ENCODE data around the gene COA1. TPM values are rescaled to one million over a fixed set of nuclear protein-coding genes. Genes with fewer than 3 reads are reported as not detected.

Gene COA1
- total RNA-seq, 2 experiments from 2014 or later = 56.0 to 57.3 TPM

DNA sequence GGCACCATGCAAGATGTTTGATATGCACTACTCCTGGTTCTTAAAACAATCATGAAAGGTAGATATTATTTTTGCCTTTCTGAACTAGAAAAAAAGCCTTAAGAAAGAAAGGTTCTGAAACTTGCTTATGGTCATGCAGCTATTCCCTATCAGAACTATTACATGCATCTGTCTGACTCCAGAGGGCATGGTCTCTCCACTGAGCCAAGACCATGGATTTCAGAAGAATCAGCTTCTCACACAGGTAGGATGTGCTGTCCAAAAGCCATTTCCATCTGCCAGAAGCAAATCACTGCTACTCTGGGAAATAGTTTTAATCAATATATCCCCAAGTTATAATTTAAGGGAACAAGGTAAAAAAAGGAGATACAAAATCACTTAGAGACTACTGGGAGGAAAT lies 77.0 kb downstream of the COA1 start:
- ChIA-PET POLR2A (interaction anchor here (0.8 to 9.2 kb wide), 4 partner anchors 18 to 65 kb away, joined by 4 to 304 read pairs (median 6); partner anchors contain the start of gene STK17A), CTCF (interaction anchor here (1.1 to 8.9 kb wide), 3 partner anchors 8 to 68 kb away, joined by 3 to 115 read pairs (median 5); partner anchors contain the start of gene STK17A)
- Mint-ChIP-seq H3K4me1 (peaks cover 76% of the 10 kb centered on the region), H3K9me3 (no peaks in the 10 kb centered on the region), H3K27ac (peak overlapping the region; percentile 98), H3K36me3 (ENCODE audit: low read depth) (peaks cover 30% of the 10 kb centered on the region), H3K27me3 (no peaks in the 10 kb centered on the region), H3K4me3 (no peak overlapping the region)
- DNase-seq = no peak

DNA sequence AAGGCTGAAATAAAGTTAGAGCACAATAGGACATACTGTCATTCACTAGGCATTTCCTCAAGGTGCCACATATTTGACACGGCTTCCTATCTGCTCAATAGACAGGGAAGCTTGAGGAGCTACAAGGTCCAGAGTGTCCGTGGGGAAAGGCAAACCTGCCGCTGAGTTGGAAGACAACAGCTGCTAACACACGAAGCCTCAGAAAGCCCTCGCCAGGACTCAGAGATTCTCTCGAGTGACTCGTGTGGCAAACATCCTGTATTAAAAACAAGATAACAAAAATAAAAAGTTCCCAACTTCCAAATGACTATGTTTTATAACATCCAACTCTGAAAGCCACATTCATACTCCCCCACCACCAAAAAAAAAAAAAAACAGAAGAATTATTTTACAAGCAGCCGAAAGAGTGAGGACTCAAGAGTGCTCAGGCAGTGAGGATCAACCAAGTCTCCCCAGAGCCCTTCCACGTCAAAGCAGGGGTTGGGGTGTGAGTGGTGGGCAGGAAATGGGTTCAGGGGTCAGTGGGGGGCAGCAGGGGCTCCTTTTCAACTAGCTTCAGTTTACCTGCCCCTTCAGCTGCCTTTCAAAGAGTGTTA lies 78.8 kb downstream of the COA1 start:
- no peaks in the 10 kb centered on the region for H3K27me3 Mint-ChIP-seq
- ChIA-PET CTCF (interaction anchor here (0.7 to 8.9 kb wide), 5 partner anchors 14 to 109 kb away, joined by 3 to 115 read pairs (median 8); partner anchors contain the start of gene STK17A), POLR2A (interaction anchor here (0.6 to 9.2 kb wide), 20 partner anchors 8 to 957 kb away, joined by 3 to 304 read pairs (median 6); partner anchors contain the start of genes COA1, MRPL32, PSMA2 and STK17A)
- H3K36me3 Mint-ChIP-seq (ENCODE audit: low read depth) = peaks cover 34% of the 10 kb centered on the region
- no peaks in the 10 kb centered on the region for H3K9me3 Mint-ChIP-seq
- H3K27ac Mint-ChIP-seq = peak overlapping the region; percentile 98
- H3K4me3 Mint-ChIP-seq = peak overlapping the region; percentile 73
- peak; percentile 37 for DNase-seq
- H3K4me1 Mint-ChIP-seq = peaks cover 89% of the 10 kb centered on the region

GRCh38 chr7:43649755-43650274 lies 79.5 kb downstream of the COA1 start:
- H3K9me3 Mint-ChIP-seq = no peaks in the 10 kb centered on the region
- peak overlapping the region; percentile 73 for H3K4me3 Mint-ChIP-seq
- H3K27me3 Mint-ChIP-seq = no peaks in the 10 kb centered on the region
- peak overlapping the region; percentile 98 for H3K27ac Mint-ChIP-seq
- DNase-seq = peak; percentile 82
- CTCF ChIA-PET = interaction anchor here (0.7 to 8.9 kb wide), 6 partner anchors 15 to 198 kb away, joined by 3 to 115 read pairs (median 6); partner anchors contain the start of gene STK17A
- H3K4me1 Mint-ChIP-seq = peaks cover 94% of the 10 kb centered on the region
- POLR2A ChIA-PET = interaction anchor here (0.6 to 9.2 kb wide), 25 partner anchors 9 to 958 kb away, joined by 3 to 304 read pairs (median 5); partner anchors contain the start of genes COA1, MRPL32, MRPS24 and PSMA2
- peaks cover 39% of the 10 kb centered on the region for H3K36me3 Mint-ChIP-seq (ENCODE audit: low read depth)

DNA sequence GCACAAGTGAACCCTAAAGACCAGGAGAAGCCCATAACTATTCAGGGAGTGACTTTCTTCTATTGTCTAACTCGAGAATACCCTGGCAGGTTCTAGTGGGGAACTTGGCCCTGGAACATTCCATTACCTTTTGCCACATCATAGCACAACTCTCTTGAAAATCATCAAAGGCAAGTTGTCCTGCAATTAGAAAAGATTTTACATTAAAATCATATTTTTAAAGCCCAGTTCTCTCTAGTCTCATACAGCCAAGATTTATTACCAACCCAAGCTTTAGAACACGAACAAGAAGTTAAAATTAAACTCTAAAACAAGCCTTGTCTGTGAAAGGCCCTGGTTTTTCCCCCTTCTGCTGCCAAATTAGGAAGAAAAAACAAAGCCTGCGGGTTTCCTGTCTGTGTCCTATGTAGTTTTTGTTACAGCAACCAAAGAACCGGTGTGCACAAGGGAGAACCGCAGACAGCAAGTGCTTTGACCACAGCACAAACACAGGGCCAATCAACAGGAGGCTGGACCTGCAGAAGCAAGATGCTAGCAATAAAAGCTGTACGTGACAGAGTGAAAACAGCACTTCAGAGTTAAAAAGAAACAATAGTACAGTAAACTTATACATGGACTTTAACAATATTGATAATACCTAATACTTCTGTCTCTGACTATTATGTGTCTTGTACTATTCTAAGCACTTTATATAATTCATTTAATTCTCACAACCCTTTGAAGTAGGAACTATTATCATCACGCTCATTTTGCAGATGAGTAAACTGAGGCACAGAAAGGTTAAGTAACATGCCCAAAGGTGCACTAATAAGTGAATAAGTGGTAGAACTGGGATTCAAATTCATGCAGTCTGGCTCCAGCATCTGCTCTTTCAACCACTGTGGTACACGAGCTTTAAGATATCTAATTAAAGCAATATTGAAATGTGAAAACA lies 80.6 kb downstream of the COA1 start:
- peaks cover 95% of the 10 kb centered on the region for H3K4me1 Mint-ChIP-seq
- CTCF ChIA-PET = interaction anchor here (0.6 to 8.9 kb wide), 9 partner anchors 10 to 200 kb away, joined by 3 to 115 read pairs (median 3); partner anchors contain the start of gene STK17A
- POLR2A ChIA-PET = interaction anchor here (0.9 to 9.2 kb wide), 24 partner anchors 9 to 716 kb away, joined by 3 to 304 read pairs (median 6); partner anchors contain the start of genes MRPL32, MRPS24, PSMA2 and STK17A
- peak overlapping the region; percentile 98 for H3K27ac Mint-ChIP-seq
- H3K27me3 Mint-ChIP-seq = no peaks in the 10 kb centered on the region
- peak overlapping the region; percentile 73 for H3K4me3 Mint-ChIP-seq
- H3K9me3 Mint-ChIP-seq = no peaks in the 10 kb centered on the region
- peak; percentile 84 for DNase-seq
- peaks cover 41% of the 10 kb centered on the region for H3K36me3 Mint-ChIP-seq (ENCODE audit: low read depth)

- Mint-ChIP-seq H3K4me3 (peak overlapping the region; percentile 73), H3K9me3 (no peaks in the 10 kb centered on the region), H3K4me1 (peaks cover 93% of the 10 kb centered on the region), H3K36me3 (ENCODE audit: low read depth) (peaks cover 46% of the 10 kb centered on the region), H3K27ac (peak overlapping the region; percentile 98), H3K27me3 (no peaks in the 10 kb centered on the region)
- ChIA-PET CTCF (interaction anchor here (1.2 to 8.9 kb wide), 4 partner anchors 9 to 192 kb away, joined by 3 to 115 read pairs (median 22); partner anchors contain the start of gene STK17A), POLR2A (interaction anchor here (0.9 to 9.2 kb wide), 17 partner anchors 9 to 187 kb away, joined by 3 to 304 read pairs (median 7); partner anchors contain the start of gene STK17A)
- peak; percentile 57 for DNase-seq
Measured at GRCh38 chr7:43647673-43648472, 81.5 kb downstream of the COA1 start.

DNA sequence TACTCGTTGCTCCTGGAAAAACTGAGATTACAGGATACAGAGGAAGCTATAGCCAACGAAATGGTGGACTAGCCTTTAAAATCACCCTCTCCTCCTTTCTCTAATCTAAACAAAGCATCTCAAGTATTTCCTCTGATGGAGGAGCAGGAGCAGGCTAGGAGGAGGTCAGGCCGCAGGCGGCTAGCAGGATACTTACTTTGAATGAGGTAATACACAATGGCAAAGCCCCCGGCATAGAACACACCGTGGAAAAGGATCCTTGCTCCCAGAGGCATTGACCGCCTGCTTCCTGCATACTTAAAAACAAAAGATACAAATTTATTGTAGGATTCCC lies 82.0 kb downstream of the COA1 start:
- POLR2A ChIA-PET = interaction anchor here (0.9 to 9.2 kb wide), 10 partner anchors 8 to 187 kb away, joined by 3 to 304 read pairs (median 20); partner anchors contain the start of gene STK17A
- Mint-ChIP-seq H3K36me3 (ENCODE audit: low read depth) (peaks cover 50% of the 10 kb centered on the region), H3K9me3 (no peaks in the 10 kb centered on the region), H3K4me3 (peak overlapping the region; percentile 73), H3K4me1 (peaks cover 93% of the 10 kb centered on the region), H3K27ac (peak overlapping the region; percentile 98), H3K27me3 (no peaks in the 10 kb centered on the region)
- CTCF ChIA-PET = interaction anchor here (1.3 to 8.9 kb wide), 4 partner anchors 9 to 63 kb away, joined by 5 to 115 read pairs (median 22); partner anchors contain the start of gene STK17A
- no peak for DNase-seq

GRCh38 chr7:43646603-43647338 lies 82.6 kb downstream of the COA1 start:
- no peaks in the 10 kb centered on the region for H3K9me3 Mint-ChIP-seq
- H3K36me3 Mint-ChIP-seq (ENCODE audit: low read depth) = peaks cover 54% of the 10 kb centered on the region
- ChIA-PET CTCF (interaction anchor here (1.3 to 8.9 kb wide), 5 partner anchors 8 to 63 kb away, joined by 5 to 115 read pairs (median 13); partner anchors contain the start of gene STK17A), POLR2A (interaction anchor here (0.9 to 9.2 kb wide), 6 partner anchors 22 to 59 kb away, joined by 3 to 304 read pairs (median 12); partner anchors contain the start of gene STK17A)
- peak overlapping the region; percentile 73 for H3K4me3 Mint-ChIP-seq
- DNase-seq = no peak
- peaks cover 88% of the 10 kb centered on the region for H3K4me1 Mint-ChIP-seq
- peak overlapping the region; percentile 98 for H3K27ac Mint-ChIP-seq
- H3K27me3 Mint-ChIP-seq = no peaks in the 10 kb centered on the region

- Mint-ChIP-seq H3K4me1 (peaks cover 81% of the 10 kb centered on the region), H3K27ac (peak overlapping the region; percentile 98), H3K4me3 (peak overlapping the region; percentile 73), H3K36me3 (ENCODE audit: low read depth) (peaks cover 59% of the 10 kb centered on the region), H3K27me3 (no peaks in the 10 kb centered on the region), H3K9me3 (no peaks in the 10 kb centered on the region)
- CTCF ChIA-PET = interaction anchor here (1.6 to 8.9 kb wide), 3 partner anchors 24 to 62 kb away, joined by 5 to 115 read pairs (median 13); partner anchors contain the start of gene STK17A
- no peak for DNase-seq
- POLR2A ChIA-PET = interaction anchor here (0.8 to 9.2 kb wide), 6 partner anchors 18 to 58 kb away, joined by 3 to 304 read pairs (median 6); partner anchors contain the start of gene STK17A
Measured at GRCh38 chr7:43645699-43646226, 83.6 kb downstream of the COA1 start.

DNA sequence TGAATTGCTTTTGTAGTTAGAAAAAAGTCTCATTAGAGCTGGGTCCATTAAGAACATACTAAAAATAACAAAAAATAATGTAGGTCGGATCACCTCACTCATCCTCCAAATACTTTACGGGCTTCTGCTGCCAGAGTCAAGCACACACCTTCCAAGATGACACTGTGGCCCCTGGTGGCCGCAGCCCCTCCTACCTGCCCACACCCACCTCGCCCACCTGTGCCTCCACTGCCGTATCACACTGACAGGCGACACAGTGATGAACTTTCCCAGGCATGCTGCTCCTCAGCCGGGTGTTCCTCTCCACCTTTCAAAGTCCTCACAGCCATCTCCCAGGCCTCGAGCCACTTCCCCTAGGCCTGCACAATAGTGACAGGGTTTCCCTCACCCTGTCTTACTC lies 85.5 kb downstream of the COA1 start:
- Mint-ChIP-seq H3K4me1 (peaks cover 71% of the 10 kb centered on the region), H3K9me3 (no peaks in the 10 kb centered on the region), H3K27ac (peak overlapping the region; percentile 40), H3K36me3 (ENCODE audit: low read depth) (peaks cover 78% of the 10 kb centered on the region), H3K4me3 (no peak overlapping the region), H3K27me3 (no peaks in the 10 kb centered on the region)
- POLR2A ChIA-PET = interaction anchor here (0.8 to 9.2 kb wide), 3 partner anchors 31 to 56 kb away, joined by 3 to 304 read pairs (median 4); partner anchors contain the start of gene STK17A
- CTCF ChIA-PET = interaction anchor here (2.9 to 8.9 kb wide), 2 partner anchors 56 to 60 kb away, joined by 13 to 115 read pairs; partner anchors contain the start of gene STK17A
- DNase-seq = no peak

DNA sequence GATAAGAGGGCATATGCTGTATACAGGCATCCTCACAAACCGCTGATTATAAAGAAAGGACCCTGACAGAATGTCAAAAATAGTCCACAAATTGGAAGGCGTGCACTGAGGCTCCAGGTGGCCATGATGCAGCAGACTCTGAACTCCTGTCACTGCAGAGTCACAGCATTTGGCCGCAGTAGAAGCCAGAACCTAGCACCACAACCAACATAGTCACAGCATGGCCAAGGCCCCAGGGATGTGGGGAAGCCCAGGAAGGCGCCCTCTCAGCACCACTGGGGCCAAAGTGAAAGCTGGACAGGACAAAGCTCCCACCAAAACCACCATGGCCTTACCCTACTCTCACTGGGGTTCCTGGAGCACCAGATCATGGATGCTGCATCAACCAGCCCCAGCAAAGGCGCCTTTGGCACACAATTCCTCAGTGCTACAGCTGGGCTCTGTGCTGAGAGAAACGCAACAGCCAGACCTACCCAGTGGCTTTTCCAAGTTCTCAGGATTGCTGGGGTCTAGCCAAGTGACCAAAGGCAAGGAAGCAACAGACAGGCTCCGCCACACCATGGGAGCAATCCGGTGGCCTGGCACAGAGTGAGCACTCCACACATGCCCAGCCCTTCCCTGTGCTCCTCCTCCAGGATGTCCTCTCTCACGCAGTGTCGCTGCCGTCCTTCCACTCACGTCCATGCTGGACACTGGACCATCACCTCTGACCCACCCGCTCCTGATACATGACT lies 86.3 kb downstream of the COA1 start:
- Mint-ChIP-seq H3K27me3 (no peaks in the 10 kb centered on the region), H3K9me3 (no peaks in the 10 kb centered on the region), H3K27ac (peak overlapping the region; percentile 63), H3K4me1 (peaks cover 65% of the 10 kb centered on the region), H3K36me3 (ENCODE audit: low read depth) (peaks cover 83% of the 10 kb centered on the region), H3K4me3 (no peak overlapping the region)
- ChIA-PET CTCF (interaction anchor here (1.0 kb wide), 1 partner anchor 60 kb away, joined by 3 read pairs; the partner anchor contains the start of gene STK17A), POLR2A (no interaction called here)
- no peak for DNase-seq

Data from activated CD4-positive, alpha-beta memory T cell treated with anti-CD3 and anti-CD28 coated beads, Interleukin-2, amount 10 ng/mL, durations not matched to agents 7 days and 5 days (primary cell).